ENCODE data around the gene MEST.
A peak's percentile ranks its signal among the peaks of the same experiment; 100 is the strongest.
"Not testable (repeated sequence)": the region's sequence is repeated elsewhere in the genome, so short reads cannot be mapped to it uniquely, and the experiment has no call there.

Gene MEST

GRCh38 chr7:130486114-130486953, 5.6 kb upstream of the MEST start:
- peak; percentile 56 to 62 for DNase-seq

- no peak for DNase-seq
These were observed 4.9 kb upstream of the MEST start for GRCh38 chr7:130486954-130487436.

DNA sequence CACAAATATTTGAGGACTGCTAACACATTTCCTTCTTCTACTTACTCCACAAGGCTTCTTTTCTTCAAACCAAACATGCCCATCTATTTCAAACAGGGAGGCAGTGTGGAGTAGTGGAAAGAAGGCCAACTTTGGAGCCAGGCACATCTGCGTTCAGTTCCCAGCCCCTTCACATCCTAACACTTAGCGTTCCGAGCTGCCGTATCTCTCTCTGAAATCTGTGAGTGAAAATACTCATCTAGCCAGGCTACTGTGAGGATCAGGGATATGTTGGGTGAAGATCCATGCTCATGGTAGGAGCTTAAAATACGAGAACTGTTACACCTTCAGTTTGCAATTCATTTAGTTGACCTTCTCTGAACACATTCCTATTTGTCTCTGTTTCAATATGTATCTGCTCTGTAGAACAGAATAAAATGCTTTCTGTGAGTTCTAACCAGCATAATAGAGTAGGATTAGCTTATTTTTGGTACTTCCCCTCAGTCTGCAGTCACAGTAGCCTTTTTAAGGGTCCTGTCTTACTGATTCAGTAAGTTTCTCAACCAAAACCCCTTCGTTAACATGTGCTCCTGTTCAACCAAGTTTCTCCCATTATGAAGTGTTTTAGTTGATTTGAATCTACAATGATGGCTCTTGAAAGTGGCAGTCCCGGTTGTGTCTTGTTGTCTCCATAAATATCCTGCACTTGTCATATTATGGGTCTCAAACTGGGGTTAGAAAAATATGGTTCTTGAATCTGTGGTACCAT, 3.3 kb upstream of the MEST start:
- DNase-seq, result no peak

GRCh38 chr7:130489140-130489983, 2.5 kb upstream of the MEST start:
- DNase-seq, result no peak

DNA sequence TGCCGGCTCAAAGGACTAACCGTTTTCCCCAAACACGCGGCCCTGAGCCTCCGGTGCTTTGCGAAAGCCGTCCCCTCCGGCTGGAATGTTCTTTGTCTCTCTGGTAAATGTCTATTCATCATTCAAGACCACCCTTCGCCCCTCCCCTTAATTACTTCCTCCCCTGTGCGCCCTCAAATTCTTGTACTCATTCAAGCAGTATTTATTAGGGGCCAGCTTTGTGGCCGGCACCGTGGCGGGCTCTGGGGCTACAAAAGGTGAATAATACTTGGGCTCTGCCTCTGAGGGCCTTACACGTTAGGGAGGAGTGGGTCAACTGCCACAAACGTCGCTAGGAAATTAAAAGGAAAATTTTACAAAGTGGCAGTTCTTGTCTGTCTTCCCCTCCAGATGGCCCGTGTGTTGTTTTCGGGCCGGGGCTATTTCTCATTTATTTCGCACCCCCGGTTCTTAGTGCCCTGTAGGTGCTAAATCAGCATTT, 1.5 kb upstream of the MEST start:
- no peak for DNase-seq

- peak; percentile 30 to 57 for DNase-seq
These were observed 739 bp upstream of the MEST start for GRCh38 chr7:130490888-130491804.

DNA sequence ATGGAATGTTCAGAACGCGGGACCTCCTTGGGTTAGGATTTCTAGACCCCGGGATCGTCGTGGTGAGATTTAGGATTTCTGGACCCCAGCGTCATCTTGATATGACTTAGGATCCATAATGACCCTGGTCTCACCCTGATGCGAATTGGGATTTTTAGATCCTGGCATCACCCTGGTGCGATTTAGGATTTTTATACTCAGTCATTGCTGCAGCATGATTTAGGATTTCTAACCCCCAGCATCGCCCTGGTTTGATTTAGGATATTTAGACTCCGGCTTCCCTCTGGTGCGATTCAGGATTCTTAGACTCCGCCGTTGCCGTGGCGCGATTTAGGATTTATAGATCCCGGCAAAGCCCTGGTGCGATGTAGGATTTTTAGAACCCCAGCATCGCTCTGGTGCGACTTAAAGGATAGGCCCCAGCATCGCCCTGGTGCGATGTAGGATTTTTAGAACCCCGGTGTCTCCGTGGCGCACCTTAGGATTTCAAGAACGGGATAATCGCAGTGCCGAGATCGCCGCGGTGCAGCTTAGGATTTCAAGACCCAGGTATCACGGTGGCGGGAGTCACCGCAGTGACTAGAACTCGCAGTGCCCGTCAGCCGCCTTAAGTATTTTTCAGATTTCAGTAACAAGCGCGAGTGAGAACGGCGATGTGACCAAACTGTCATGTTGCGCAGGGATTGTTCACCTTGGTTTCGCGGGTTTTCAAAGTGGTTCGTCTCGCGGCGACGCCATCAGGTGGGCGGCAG, 814 bp downstream of the MEST start:
- DNase-seq, result no peak

- DNase-seq, result no peak
These were observed 1.5 kb downstream of the MEST start for GRCh38 chr7:130493275-130493873.

DNA sequence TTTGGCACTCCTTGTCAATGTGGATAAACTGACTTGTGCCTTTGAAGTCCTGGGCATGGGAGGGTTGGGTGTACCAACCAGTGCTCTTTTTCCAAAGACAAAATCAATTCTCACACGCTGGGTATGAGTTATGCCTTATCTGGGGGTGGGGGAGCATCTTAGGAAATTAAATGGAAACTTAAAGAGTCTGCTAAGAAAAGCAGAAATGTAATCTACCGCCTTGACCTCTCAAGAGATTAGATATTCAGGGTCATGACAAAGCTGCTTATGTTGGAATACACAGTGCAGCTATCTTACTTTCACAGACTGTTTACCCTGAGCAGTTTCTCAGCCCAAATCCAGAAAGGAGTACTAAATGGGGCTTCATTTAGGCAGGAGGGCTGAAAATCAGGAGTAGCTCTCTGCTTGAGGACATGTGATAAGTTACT, 2.6 kb downstream of the MEST start:
- no peak for DNase-seq

GRCh38 chr7:130500463-130500862, 8.6 kb downstream of the MEST start:
- no peak for DNase-seq

DNA sequence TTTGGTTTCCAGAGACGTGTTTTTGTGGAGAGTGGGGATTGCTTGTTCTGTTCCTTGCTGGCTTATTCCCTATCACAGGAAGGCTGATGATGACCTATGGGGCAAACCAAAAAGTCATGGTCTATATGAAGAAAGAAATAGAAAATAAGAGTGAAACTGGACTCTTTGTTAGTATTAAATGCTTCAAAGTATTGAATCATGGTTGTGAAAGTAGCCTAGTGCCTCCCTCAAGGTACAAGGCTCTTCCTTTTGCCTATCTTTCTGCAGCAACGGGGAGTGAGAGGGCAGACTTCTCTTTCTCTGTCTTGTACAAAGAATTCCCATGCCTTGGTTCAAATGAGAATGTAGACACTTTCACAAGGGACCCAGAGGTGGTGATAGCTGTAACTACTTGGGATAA, 9.0 kb downstream of the MEST start:
- DNase-seq, result no peak

DNA sequence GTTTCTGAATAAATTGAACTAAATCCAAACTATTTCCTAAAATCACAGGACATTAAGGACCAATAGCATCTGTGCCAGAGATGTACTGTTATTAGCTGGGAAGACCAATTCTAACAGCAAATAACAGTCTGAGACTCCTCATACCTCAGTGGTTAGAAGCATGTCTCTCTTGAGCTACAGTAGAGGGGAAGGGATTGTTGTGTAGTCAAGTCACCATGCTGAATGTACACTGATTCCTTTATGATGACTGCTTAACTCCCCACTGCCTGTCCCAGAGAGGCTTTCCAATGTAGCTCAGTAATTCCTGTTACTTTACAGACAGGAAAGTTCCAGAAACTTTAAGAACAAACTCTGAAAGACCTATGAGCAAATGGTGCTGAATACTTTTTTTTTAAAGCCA, 13.9 kb downstream of the MEST start:
- no peak for DNase-seq

DNA sequence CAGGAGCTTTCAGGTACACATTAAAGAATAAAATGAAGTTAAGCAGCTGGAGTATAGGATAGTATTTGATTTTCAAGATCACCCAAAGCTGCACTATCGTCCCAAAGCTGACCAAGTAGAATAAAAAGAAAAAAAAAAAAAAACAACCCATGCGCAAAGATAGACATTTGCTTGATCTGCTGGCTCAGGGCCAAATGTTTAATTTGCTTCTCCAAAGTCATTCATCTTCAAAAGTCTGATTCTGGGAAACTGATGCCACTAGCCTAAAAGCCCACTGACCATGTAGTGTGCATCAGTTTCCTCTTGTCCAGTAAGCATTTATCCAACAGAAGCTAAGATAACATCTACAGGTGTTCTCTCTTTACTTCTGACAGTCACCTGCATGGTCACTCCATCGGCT, 14.5 kb downstream of the MEST start:
- DNase-seq, result no peak

GRCh38 chr7:130512038-130512437, 20.2 kb downstream of the MEST start:
- not testable (repeated sequence) for DNase-seq

DNA sequence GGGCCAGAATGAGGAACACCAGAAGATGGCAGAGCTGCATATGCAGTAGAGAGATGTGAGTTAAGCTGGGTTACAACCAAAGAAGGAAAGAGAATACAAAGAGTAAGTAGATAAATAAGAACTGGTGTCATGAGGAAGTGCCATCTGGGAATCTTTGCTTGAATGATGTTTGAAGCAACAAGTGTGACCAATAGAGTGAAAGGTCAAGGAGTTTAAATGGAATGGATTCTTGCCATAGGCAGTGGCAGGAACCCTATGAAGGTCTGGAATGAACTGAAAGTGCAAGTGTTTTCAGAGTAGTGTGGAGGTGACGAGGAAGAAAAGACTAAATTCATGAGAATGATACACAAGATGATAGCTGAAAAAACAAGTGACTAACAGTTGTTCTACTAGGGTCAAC, 21.6 kb downstream of the MEST start:
- DNase-seq, result no peak

- no peak for DNase-seq
These were observed 23.6 kb downstream of the MEST start for GRCh38 chr7:130515315-130516040.

GRCh38 chr7:130521258-130521951, 29.5 kb downstream of the MEST start:
- no peak for DNase-seq

DNA sequence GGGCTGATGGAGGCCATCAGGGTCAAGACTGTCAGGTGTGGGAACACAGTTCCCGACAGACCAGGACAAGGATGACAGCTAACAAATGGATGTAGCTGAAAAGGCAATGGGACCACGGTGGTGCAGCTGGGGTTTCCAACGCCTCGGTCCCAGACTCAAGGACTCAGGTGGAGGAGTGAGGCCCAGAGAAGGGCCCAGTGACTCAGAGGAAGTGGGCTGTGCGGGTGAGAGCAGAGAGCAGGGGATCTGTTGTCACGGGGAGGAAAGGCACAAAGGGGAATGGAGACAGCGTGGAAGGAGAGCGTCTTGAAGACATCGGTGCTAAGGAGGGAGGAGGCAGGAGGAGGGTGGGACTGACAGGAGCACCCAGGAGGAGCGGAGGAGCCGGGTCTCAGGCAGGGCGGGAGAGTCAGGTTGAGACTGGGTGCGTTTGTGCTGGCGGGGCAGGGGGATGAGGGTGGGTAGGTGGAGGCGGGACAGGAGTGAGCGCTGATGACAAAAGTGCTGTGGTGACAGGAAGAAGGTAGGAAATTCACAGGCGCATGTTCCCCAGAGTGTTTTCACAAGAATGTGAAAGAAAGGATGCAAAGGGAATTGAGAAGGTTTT, 31.7 kb downstream of the MEST start:
- DNase-seq, result not testable (repeated sequence)

DNA sequence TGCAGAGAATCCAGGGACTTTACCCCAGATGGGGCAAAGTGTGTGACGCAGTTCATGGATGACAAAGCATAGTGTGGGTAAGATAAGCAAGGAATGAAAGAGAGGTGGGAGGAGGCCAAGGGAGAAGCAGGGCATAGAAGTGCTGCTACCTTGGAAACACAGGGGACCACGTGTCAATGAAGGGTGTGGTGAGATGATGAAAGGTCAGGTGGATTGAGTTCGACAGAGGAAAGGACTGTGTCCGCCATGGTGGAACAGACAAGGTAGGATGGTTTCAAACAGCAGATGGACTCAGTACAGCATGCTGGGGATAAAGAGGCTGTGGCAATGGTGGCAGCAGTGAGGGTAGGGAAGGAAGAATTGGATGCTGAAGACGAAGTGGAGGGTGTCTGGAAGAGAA, 32.7 kb downstream of the MEST start:
- no peak for DNase-seq

Measured in stimulated activated CD4-positive, alpha-beta T cell treated with anti-CD3 and anti-CD28 coated beads, Interleukin-2, amount 100 ng/mL, for 24 hours (primary cell).